ENCODE results near the gene PIBF1. TPM values are rescaled to one million over a fixed set of nuclear protein-coding genes. Genes with fewer than 3 reads are reported as not detected.

PIBF1 gene
- polyA plus RNA-seq, 3 donors, result 3.3 to 8.0 (median 4.7) TPM

DNA sequence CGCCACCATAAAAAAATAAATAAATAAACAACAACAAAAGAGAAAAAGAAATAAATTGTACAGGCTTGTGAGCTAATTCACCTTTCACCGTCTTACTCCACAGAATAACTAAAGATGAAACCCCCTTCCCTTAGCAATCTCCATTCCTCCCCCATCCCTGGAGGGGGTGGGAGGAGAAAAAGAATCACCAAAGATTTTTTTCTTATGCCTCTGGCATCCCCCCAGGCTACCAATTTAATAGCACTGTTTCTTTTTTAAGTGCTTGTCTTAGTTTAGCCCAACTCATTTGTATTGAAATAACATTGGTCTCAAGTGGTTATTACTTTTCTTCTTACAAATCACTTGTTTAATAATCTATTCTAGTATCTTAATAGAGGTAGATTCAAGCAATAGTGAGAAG lies 253.0 kb downstream of the PIBF1 start:
- H3K4me2 ChIP-seq (replicated peaks; ENCODE audit: extremely low read depth, low read length, poor library complexity, severe bottlenecking), result no peak overlapping the region
- H2AFZ ChIP-seq (ENCODE audit: insufficient read depth, low read depth, low read length, poor library complexity, severe bottlenecking), result no peak overlapping the region
- Mint-ChIP-seq H3K9me3 (peaks cover 0 to 1% (median 0%) of the 10 kb centered on the region in 7 donors), H3K4me3 (no peak overlapping the region), H3K27me3 (ENCODE audit: low read depth in 3 of 3) (peaks cover 0 to 1% (median 0%) of the 10 kb centered on the region in 3 donors), H3K4me1 (peaks cover 13% of the 10 kb centered on the region), H3K36me3 (no peaks in the 10 kb centered on the region), H3K27ac (no peak overlapping the region)
- H3K79me2 ChIP-seq (ENCODE audit: insufficient read depth, low read length), result no peaks in the 10 kb centered on the region
- intact Hi-C loops (cut with micrococcal nuclease), result no loop called here
- no peaks in the 10 kb centered on the region for H3K27me3 ChIP-seq (ENCODE audit: control insufficient read depth in 2 of 2, insufficient read depth in 2 of 2, low read length in 2 of 2)
- TF ChIP-seq, protein P1, sequence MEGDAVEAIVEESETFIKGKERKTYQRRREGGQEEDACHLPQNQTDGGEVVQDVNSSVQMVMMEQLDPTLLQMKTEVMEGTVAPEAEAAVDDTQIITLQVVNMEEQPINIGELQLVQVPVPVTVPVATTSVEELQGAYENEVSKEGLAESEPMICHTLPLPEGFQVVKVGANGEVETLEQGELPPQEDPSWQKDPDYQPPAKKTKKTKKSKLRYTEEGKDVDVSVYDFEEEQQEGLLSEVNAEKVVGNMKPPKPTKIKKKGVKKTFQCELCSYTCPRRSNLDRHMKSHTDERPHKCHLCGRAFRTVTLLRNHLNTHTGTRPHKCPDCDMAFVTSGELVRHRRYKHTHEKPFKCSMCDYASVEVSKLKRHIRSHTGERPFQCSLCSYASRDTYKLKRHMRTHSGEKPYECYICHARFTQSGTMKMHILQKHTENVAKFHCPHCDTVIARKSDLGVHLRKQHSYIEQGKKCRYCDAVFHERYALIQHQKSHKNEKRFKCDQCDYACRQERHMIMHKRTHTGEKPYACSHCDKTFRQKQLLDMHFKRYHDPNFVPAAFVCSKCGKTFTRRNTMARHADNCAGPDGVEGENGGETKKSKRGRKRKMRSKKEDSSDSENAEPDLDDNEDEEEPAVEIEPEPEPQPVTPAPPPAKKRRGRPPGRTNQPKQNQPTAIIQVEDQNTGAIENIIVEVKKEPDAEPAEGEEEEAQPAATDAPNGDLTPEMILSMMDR (IDR thresholded peaks at IDR 0.05), result no peak
- H3K4me1 ChIP-seq (ENCODE audit: control insufficient read depth in 1 of 2, insufficient read depth in 2 of 2, low read length in 2 of 2), result peaks cover 5 to 6% of the 10 kb centered on the region in 2 donors
- no CpG with 5 or more reads among the region's 2 CpGs for WGBS (ENCODE audit: insufficient coverage)
- H3K9me3 ChIP-seq (replicated peaks in 1 of 2; ENCODE audit: control insufficient read depth in 1 of 2, insufficient read depth in 1 of 2, low read length in 2 of 2), result no peaks in the 10 kb centered on the region
- no peak for DNase-seq
- H3K4me3 ChIP-seq (replicated peaks in 1 of 3; ENCODE audit: low read depth in 2 of 3, low read length in 3 of 3), result no peak overlapping the region
- no peaks in the 10 kb centered on the region for H3K36me3 ChIP-seq (replicated peaks in 1 of 2; ENCODE audit: control insufficient read depth in 1 of 2, insufficient read depth in 2 of 2, low read length in 2 of 2)
- no peak overlapping the region for H3K27ac ChIP-seq (ENCODE audit: low read depth in 1 of 2, low read length in 2 of 2)
- H3K9ac ChIP-seq (ENCODE audit: insufficient read depth, low read length, poor library complexity, severe bottlenecking), result no peak overlapping the region
- H4K20me1 ChIP-seq (ENCODE audit: insufficient read depth, low read length), result no peaks in the 10 kb centered on the region

DNA sequence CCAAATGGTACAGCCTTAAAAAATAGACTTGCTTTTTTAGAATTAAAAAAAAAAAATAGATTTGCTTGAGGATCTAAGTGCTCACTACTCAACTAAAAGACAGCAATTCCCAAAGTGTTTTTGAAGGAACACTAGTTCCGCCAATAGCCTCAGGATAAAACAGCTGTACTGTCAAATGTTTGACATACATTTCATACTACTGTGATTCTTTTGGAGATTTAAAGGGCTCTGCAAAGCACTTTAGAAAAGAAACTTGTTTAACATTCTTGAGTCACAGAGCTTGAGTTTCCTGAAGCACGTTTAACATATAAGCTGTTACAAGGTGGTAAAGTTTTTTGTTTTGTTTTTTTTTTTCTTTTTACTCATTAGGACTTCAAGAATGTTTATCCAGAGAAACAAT lies 253.7 kb downstream of the PIBF1 start:
- Histone ChIP-seq H3K36me3 (replicated peaks in 1 of 2; ENCODE audit: control insufficient read depth in 1 of 2, insufficient read depth in 2 of 2, low read length in 2 of 2) (no peaks in the 10 kb centered on the region), H3K4me1 (ENCODE audit: control insufficient read depth in 1 of 2, insufficient read depth in 2 of 2, low read length in 2 of 2) (peaks cover 5 to 6% of the 10 kb centered on the region in 2 donors), H3K9me3 (replicated peaks in 1 of 2; ENCODE audit: control insufficient read depth in 1 of 2, insufficient read depth in 1 of 2, low read length in 2 of 2) (no peaks in the 10 kb centered on the region), H3K79me2 (ENCODE audit: insufficient read depth, low read length) (no peaks in the 10 kb centered on the region), H3K27ac (ENCODE audit: low read depth in 1 of 2, low read length in 2 of 2) (no peak overlapping the region), H4K20me1 (ENCODE audit: insufficient read depth, low read length) (no peaks in the 10 kb centered on the region), H3K4me2 (replicated peaks; ENCODE audit: extremely low read depth, low read length, poor library complexity, severe bottlenecking) (no peak overlapping the region), H3K4me3 (replicated peaks in 1 of 3; ENCODE audit: low read depth in 2 of 3, low read length in 3 of 3) (no peak overlapping the region), H2AFZ (ENCODE audit: insufficient read depth, low read depth, low read length, poor library complexity, severe bottlenecking) (no peak overlapping the region), H3K9ac (ENCODE audit: insufficient read depth, low read length, poor library complexity, severe bottlenecking) (no peak overlapping the region), H3K27me3 (ENCODE audit: control insufficient read depth in 2 of 2, insufficient read depth in 2 of 2, low read length in 2 of 2) (no peaks in the 10 kb centered on the region)
- TF ChIP-seq, protein P1 (IDR thresholded peaks at IDR 0.05), result no peak
- Mint-ChIP-seq H3K36me3 (no peaks in the 10 kb centered on the region), H3K4me1 (peaks cover 17% of the 10 kb centered on the region), H3K4me3 (no peak overlapping the region), H3K9me3 (peaks cover 0 to 1% (median 0%) of the 10 kb centered on the region in 7 donors), H3K27ac (no peak overlapping the region), H3K27me3 (ENCODE audit: low read depth in 3 of 3) (peaks cover 0 to 1% (median 0%) of the 10 kb centered on the region in 3 donors)
- intact Hi-C loops (cut with micrococcal nuclease), result no loop called here
- DNase-seq, result no peak
- WGBS (ENCODE audit: insufficient coverage), result no CpG with 5 or more reads among the region's 2 CpGs

Measured in CD14-positive monocyte (primary cell).